HepG2 (cell line): ENCODE data around the gene FAM50A. TPM values are rescaled to one million over a fixed set of nuclear protein-coding genes. Genes with fewer than 3 reads are reported as not detected.

Source experiments
- ARID2 ChIP-seq: sonication (generic); formaldehyde crosslinking; IDR thresholded peaks from 2 replicates; pipeline ENCODE4 v1.8.1; 2022; ENCODE audit warnings: mild to moderate bottlenecking, missing genetic modification reagents, borderline replicate concordance
- CEBPZ ChIP-seq: IDR thresholded peaks from 2 replicates; pipeline ENCODE4 v1.6.1; 2012; ENCODE audit warnings: low read length, improper control_type of control experiment
- CHD2 ChIP-seq: IDR thresholded peaks from 2 replicates; pipeline ENCODE4 v1.6.1; 2011; ENCODE audit warnings: low read depth, low read length, improper control_type of control experiment
- HBP1 ChIP-seq: IDR thresholded peaks from 2 replicates; pipeline ENCODE4 v1.6.1; 2016; ENCODE audit warnings: low read depth, control low read depth
- RARG ChIP-seq: sonication (generic); formaldehyde crosslinking; IDR thresholded peaks from 2 replicates; pipeline ENCODE4 v1.4.0; 2020; ENCODE audit warnings: low read depth, mild to moderate bottlenecking, missing genetic modification reagents
- RXRA ChIP-seq: sonication (generic); formaldehyde crosslinking; IDR thresholded peaks from 2 replicates; pipeline ENCODE4 v1.5.1; 2020; ENCODE audit warnings: missing genetic modification reagents
- TCF12 ChIP-seq, 2 experiments: fragments of 450-650 bp in 1 of 2; sonication (generic) in 1 of 2; formaldehyde crosslinking in 1 of 2; IDR thresholded peaks; 2 replicates each; pipeline versions ENCODE4 v1.6.1 to v1.8.0; 2017 to 2022; ENCODE audit warnings: antibody characterized with exemption in 1 of 2, mild to moderate bottlenecking in 1 of 2, missing genetic modification reagents in 1 of 2, moderate library complexity in 1 of 2
- ZFP41 ChIP-seq: sonication (generic); formaldehyde crosslinking; IDR thresholded peaks from 2 replicates; pipeline ENCODE4 v1.4.0; 2020; ENCODE audit warnings: mild to moderate bottlenecking, missing genetic modification reagents, borderline replicate concordance
- ZNF256 ChIP-seq: sonication (generic); formaldehyde crosslinking; conservative IDR thresholded peaks from 2 replicates; pipeline ENCODE4 v1.4.0; 2020; ENCODE audit warnings: missing genetic modification reagents
- ZNF326 ChIP-seq: sonication (generic); formaldehyde crosslinking; IDR thresholded peaks from 2 replicates; pipeline ENCODE4 v1.4.0; 2020; ENCODE audit warnings: missing genetic modification reagents, borderline replicate concordance
- ZNF354B ChIP-seq: sonication (generic); formaldehyde crosslinking; IDR thresholded peaks from 2 replicates; pipeline ENCODE4 v1.8.0; 2022; ENCODE audit warnings: mild to moderate bottlenecking, missing genetic modification reagents
- ZNF530 ChIP-seq: sonication (generic); formaldehyde crosslinking; IDR thresholded peaks from 2 replicates; pipeline ENCODE4 v1.5.0; 2020; ENCODE audit warnings: low read depth, mild to moderate bottlenecking, missing genetic modification reagents
- ZNF556 ChIP-seq: sonication (generic); formaldehyde crosslinking; IDR thresholded peaks from 2 replicates; pipeline ENCODE4 v1.4.0; 2020; ENCODE audit warnings: mild to moderate bottlenecking, missing genetic modification reagents, borderline replicate concordance
- polyA plus RNA-seq, 8 experiments: library from polyadenylated mRNA; depleted of rRNA in 3 of 8; stranded (reverse) in 7 of 8; unstranded in 1 of 8; fragments of >200 nt; fragmentation: Illumina TruSeq in 4 of 8; extraction: Trizol in 4 of 8; gene quantifications; 2 replicates each; pipeline versions ENCODE4 v1.2.1 to v1.2.3, GENCODE V29; 2011 to 2016; ENCODE audit warnings: low read depth in 4 of 8, missing spikeins in 1 of 8, mixed read lengths in 1 of 8; ENCODE audit not compliant: insufficient read depth in 1 of 8
- total RNA-seq, 5 experiments: library from RNA; depleted of rRNA; stranded (reverse); fragments of >200 nt; fragmentation: Illumina TruSeq; extraction: Trizol; gene quantifications; 2 replicates each; pipeline ENCODE4 v1.2.3, GENCODE V29; 2016; ENCODE audit warnings: low read depth in 1 of 5
- TF ChIP-seq, protein P1 (sequence below): sonication (generic); formaldehyde crosslinking; IDR thresholded peaks from 2 replicates; pipeline ENCODE4 v1.4.0; 2020; ENCODE audit warnings: missing genetic modification reagents
- TF ChIP-seq, protein P2 (sequence below): sonication (generic); formaldehyde crosslinking; IDR thresholded peaks from 2 replicates; pipeline ENCODE4 v1.5.0; 2020; ENCODE audit warnings: mild to moderate bottlenecking, missing genetic modification reagents

Gene FAM50A
- total and polyA plus RNA-seq, 2 of the 13 experiments (the other 11 are each of a cell fraction or from before 2014, with no cell fraction given) = 30.7 to 40.7 TPM

- TF ChIP-seq RARG (CRISPR knock-in tag) (no peak), ARID2 (no peak), RXRA (CRISPR knock-in tag) (no peak), ZNF326 (CRISPR knock-in tag) (no peak), CHD2 (peak; percentile 31; the same call in 1 of the 2 replicates), HBP1 (CRISPR knock-in tag) (no peak), ZNF530 (no peak), ZNF354B (no peak), ZNF256 (no peak), TCF12 (IDR thresholded peaks at IDR 0.05) (no peak), TCF12 (CRISPR knock-in tag; IDR thresholded peaks at IDR 0.05) (0 out of 2 replicates have a peak, but pooled peaks have one; percentile 35), ZNF556 (no peak), CEBPZ (no peak), ZFP41 (CRISPR knock-in tag) (no peak)
- TF ChIP-seq, protein P1, sequence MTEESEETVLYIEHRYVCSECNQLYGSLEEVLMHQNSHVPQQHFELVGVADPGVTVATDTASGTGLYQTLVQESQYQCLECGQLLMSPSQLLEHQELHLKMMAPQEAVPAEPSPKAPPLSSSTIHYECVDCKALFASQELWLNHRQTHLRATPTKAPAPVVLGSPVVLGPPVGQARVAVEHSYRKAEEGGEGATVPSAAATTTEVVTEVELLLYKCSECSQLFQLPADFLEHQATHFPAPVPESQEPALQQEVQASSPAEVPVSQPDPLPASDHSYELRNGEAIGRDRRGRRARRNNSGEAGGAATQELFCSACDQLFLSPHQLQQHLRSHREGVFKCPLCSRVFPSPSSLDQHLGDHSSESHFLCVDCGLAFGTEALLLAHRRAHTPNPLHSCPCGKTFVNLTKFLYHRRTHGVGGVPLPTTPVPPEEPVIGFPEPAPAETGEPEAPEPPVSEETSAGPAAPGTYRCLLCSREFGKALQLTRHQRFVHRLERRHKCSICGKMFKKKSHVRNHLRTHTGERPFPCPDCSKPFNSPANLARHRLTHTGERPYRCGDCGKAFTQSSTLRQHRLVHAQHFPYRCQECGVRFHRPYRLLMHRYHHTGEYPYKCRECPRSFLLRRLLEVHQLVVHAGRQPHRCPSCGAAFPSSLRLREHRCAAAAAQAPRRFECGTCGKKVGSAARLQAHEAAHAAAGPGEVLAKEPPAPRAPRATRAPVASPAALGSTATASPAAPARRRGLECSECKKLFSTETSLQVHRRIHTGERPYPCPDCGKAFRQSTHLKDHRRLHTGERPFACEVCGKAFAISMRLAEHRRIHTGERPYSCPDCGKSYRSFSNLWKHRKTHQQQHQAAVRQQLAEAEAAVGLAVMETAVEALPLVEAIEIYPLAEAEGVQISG (CRISPR knock-in tag) = peak; percentile 46; the same call in 1 of the 2 replicates
- TF ChIP-seq, protein P2, sequence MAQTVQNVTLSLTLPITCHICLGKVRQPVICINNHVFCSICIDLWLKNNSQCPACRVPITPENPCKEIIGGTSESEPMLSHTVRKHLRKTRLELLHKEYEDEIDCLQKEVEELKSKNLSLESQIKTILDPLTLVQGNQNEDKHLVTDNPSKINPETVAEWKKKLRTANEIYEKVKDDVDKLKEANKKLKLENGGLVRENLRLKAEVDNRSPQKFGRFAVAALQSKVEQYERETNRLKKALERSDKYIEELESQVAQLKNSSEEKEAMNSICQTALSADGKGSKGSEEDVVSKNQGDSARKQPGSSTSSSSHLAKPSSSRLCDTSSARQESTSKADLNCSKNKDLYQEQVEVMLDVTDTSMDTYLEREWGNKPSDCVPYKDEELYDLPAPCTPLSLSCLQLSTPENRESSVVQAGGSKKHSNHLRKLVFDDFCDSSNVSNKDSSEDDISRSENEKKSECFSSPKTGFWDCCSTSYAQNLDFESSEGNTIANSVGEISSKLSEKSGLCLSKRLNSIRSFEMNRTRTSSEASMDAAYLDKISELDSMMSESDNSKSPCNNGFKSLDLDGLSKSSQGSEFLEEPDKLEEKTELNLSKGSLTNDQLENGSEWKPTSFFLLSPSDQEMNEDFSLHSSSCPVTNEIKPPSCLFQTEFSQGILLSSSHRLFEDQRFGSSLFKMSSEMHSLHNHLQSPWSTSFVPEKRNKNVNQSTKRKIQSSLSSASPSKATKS = no peak
Observed at GRCh38 chrX:154436983-154437752, 6.8 kb upstream of the FAM50A start, which contains the start of gene GDI1 (continued).
